ENCODE measurements around the gene FSIP1. TPM values are rescaled to one million over a fixed set of nuclear protein-coding genes. Genes with fewer than 3 reads are reported as not detected.
"Not testable (repeated sequence)": the region's sequence is repeated elsewhere in the genome, so short reads cannot be mapped to it uniquely, and the experiment has no call there.

Gene FSIP1
- total RNA-seq, 4 donors from 2014 or later = 0.20 to 1.5 (median 0.42) TPM

GRCh38 chr15:39820050-39820602 is 37.5 kb upstream of the FSIP1 start:
- no peak for DNase-seq (ENCODE audit: low spot score in 2 of 2)
- H3K36me3 ChIP-seq = no peaks in the 10 kb centered on the region
- no peaks in the 10 kb centered on the region for H3K27me3 ChIP-seq
- TF ChIP-seq CTCF (IDR thresholded peaks at IDR 0.05) = no peak
- TF ChIP-seq EP300 (IDR thresholded peaks at IDR 0.05) = no peak
- no peak for TF ChIP-seq POLR2A (IDR thresholded peaks at IDR 0.05)
- H3K4me1 ChIP-seq = peaks cover 0 to 4% (median 0%) of the 10 kb centered on the region in 4 donors
- peak overlapping the region in 1 of 4 donors; percentile 6 for H3K27ac ChIP-seq
- WGBS, 2 donors = 31 to 40% methylated on average over 3 of the region's 3 CpGs
- H3K9me3 ChIP-seq = no peaks in the 10 kb centered on the region
- no peak overlapping the region for H3K4me3 ChIP-seq

GRCh38 chr15:39819533-39819932 is 36.9 kb upstream of the FSIP1 start:
- WGBS, 2 donors = 53 to 64% methylated on average over 3 of the region's 3 CpGs
- peaks cover 0 to 4% (median 0%) of the 10 kb centered on the region in 4 donors for H3K4me1 ChIP-seq
- DNase-seq (ENCODE audit: low spot score in 2 of 2) = no peak
- H3K27me3 ChIP-seq = no peaks in the 10 kb centered on the region
- H3K27ac ChIP-seq = no peak overlapping the region
- H3K9me3 ChIP-seq = no peaks in the 10 kb centered on the region
- no peaks in the 10 kb centered on the region for H3K36me3 ChIP-seq
- H3K4me3 ChIP-seq = no peak overlapping the region
- TF ChIP-seq CTCF (IDR thresholded peaks at IDR 0.05) = no peak
- no peak for TF ChIP-seq EP300 (IDR thresholded peaks at IDR 0.05)
- no peak for TF ChIP-seq POLR2A (IDR thresholded peaks at IDR 0.05)

- TF ChIP-seq CTCF (IDR thresholded peaks at IDR 0.05) (no peak), EP300 (IDR thresholded peaks at IDR 0.05) (no peak), POLR2A (IDR thresholded peaks at IDR 0.05) (no peak)
- Histone ChIP-seq H3K4me1 (peaks cover 0 to 4% (median 0%) of the 10 kb centered on the region in 4 donors), H3K4me3 (no peak overlapping the region), H3K9me3 (no peaks in the 10 kb centered on the region), H3K27ac (no peak overlapping the region), H3K36me3 (no peaks in the 10 kb centered on the region), H3K27me3 (no peaks in the 10 kb centered on the region)
- DNase-seq (ENCODE audit: low spot score in 2 of 2) = no peak
Observed at GRCh38 chr15:39817892-39818291, 35.3 kb upstream of the FSIP1 start.

GRCh38 chr15:39814489-39814888 is 31.8 kb upstream of the FSIP1 start:
- Histone ChIP-seq H3K27ac (no peak overlapping the region), H3K36me3 (no peaks in the 10 kb centered on the region), H3K4me3 (no peak overlapping the region), H3K27me3 (no peaks in the 10 kb centered on the region), H3K4me1 (no peaks in the 10 kb centered on the region), H3K9me3 (no peaks in the 10 kb centered on the region)
- WGBS, 2 donors = 81 to 85% methylated on average over 1 of the region's 1 CpG
- no peak for TF ChIP-seq POLR2A (IDR thresholded peaks at IDR 0.05)
- no peak for TF ChIP-seq EP300 (IDR thresholded peaks at IDR 0.05)
- no peak for TF ChIP-seq CTCF (IDR thresholded peaks at IDR 0.05)
- no peak for DNase-seq (ENCODE audit: low spot score in 2 of 2)

- H3K27ac ChIP-seq = not testable (repeated sequence)
Observed at GRCh38 chr15:39812651-39813050, 30.0 kb upstream of the FSIP1 start.

GRCh38 chr15:39808909-39809308 is 26.3 kb upstream of the FSIP1 start:
- H3K4me3 ChIP-seq = no peak overlapping the region
- no peaks in the 10 kb centered on the region for H3K4me1 ChIP-seq
- TF ChIP-seq CTCF (IDR thresholded peaks at IDR 0.05) (no peak), EP300 (IDR thresholded peaks at IDR 0.05) (no peak)
- no peaks in the 10 kb centered on the region for H3K36me3 ChIP-seq
- DNase-seq (ENCODE audit: low spot score in 2 of 2) = no peak
- H3K27ac ChIP-seq = no peak overlapping the region
- 52 to 65% methylated on average over 3 of the region's 3 CpGs for WGBS, 2 donors
- no peaks in the 10 kb centered on the region for H3K9me3 ChIP-seq
- H3K27me3 ChIP-seq = no peaks in the 10 kb centered on the region

More at GRCh38 chr15:39812651-39813050, 30.0 kb upstream of the FSIP1 start:
- not testable (repeated sequence) for H3K27me3 ChIP-seq; H3K36me3 ChIP-seq; DNase-seq (ENCODE audit: low spot score in 2 of 2); H3K4me1 ChIP-seq; H3K4me3 ChIP-seq; H3K9me3 ChIP-seq
- 97 to 98% methylated on average over 3 of the region's 3 CpGs for WGBS, 2 donors

Data from tibial nerve (tissue), 4 donors.